ENCODE measurements around the gene STK39.

STK39 gene

DNA sequence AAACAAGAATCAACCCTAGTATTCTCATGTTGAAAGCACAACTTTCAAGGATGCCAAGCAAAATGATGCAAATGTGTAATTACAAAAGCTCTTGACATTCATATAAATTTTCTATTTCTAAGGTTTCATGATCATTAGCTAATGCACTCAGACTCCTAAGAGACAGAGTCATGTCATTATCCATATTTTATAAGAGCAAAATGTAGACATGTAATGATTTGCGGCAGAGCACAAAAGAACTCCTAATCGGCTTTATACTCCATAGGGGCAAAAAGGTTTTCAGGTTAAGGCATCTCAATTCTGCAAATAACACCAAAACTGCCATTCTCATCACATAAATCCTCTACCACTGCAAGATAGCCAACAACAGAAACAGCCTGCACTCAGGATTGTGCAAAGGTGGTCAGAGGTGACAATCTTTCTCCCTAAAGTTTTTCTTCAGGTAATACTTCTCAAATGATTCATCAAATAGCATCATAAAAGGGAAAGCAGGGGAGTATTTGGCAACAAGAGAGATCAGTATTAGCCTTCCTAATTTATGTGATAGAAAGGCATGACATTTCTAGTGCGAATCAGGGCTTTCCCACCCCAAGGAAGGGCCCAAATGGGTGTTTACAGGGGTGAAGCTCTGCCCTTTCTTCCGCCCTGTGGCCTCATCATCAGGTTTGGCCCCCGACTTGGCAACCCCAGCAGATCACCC is 64.7 kb downstream of the STK39 start:
- no peak for DNase-seq

DNA sequence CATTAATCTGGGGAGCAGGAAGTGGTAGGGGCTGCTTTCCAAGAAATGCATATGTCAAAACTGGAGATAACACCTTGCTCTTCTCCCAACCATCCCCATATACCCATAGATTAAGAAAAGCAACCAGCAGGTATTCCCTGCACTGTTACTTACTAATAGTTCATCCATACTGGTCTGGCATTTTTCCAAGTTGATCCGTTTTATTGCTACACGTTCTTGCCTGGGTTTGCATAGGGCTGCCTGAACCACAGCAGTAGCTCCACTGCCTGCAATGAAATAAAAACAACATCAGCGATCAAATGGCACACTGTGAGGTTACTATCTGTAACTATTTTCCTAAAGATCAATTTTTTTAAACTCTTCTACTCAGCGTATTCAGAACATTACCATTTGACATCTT is 65.6 kb downstream of the STK39 start:
- no peak for DNase-seq

DNA sequence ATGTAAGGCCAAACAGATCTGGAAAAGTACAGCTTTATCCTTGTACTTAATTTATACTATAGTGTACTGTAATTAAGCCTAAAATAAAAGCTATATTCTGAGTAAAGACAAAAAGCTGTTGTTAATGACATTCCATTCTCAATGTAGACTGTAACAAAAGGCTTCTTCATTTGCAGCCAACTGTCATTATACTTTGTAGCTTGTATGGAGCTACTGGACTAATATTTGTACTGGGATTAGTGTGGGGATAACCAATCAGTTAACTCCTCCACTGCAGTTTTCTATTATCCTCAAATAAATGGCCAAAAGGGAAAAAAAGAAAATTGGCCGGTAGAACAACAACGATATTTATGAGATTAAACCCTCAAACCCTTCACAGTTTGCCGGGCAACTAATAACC is 66.5 kb downstream of the STK39 start:
- DNase-seq = no peak

DNA sequence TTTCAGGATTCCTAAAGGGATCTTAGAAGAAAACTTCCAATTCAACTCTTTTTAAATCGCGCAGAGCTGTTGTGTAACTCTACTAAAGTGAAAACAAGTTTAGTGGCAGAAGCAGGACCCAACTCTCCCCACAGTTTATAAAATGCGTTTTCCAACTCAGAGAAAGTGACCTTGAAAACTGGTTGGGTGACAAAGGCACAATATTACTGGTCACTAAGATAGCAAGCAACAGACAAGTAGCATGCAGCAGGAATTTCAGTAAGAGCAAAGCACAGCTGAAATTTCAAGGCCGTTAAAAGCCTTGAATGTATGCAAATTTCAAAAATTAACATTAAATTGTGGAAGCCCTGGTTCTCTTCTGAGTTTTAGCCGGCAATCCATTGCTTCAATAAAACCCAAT is 66.9 kb downstream of the STK39 start:
- no peak for DNase-seq

DNA sequence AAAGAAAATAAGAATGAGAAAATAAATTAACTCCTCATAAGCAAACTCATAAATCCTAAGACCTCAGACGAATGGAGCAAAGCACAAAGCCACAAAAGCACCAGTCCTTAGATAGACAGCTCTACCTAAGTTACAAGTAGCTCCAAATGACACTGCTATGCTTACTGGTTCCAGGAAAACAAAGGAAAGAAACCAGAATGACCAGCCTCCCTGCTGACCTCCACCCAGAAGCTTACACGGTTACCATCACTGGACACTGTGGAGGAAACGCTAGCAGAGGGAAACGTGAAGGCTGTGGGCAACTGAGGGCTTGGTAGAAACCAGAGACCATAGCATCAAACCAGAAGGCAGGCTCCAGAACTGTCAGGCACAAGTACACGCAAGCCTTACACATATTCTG is 67.8 kb downstream of the STK39 start:
- DNase-seq = no peak

DNA sequence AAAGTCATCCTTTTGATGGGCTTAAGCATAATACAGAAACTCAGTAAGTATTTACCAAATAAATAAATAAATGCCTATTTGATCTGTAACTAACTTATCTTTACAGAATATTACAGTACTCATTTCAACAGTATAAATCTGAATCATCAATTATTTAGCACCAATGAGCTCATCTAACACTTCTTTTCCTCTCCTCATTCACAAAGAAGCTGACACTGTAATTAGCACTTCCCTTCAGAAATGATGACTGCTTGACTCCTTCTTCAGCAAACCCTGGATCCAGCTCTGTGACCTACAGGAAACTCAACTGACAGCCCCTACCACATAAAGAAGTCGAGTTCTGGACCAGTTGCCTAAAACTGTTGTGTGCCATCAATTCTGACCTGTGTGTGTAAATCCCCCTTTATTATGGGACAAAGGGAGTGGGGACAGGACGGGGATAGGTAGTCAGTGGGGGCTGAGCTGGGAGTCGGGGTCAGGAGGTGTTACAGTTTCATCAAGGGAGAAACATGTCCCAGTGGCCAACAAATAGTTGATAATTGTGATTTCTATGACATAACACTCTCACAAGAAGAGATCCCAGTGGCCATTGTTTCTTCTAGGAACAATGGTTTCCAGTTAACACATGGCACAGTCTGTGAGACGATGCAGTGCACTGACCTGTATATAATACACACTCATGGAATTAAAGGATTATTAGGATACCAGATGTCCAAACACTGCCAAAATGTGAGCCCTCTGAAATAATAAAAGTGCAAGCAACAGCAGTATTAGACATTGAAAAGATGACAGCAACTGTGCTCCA is 68.7 kb downstream of the STK39 start:
- DNase-seq = no peak

DNA sequence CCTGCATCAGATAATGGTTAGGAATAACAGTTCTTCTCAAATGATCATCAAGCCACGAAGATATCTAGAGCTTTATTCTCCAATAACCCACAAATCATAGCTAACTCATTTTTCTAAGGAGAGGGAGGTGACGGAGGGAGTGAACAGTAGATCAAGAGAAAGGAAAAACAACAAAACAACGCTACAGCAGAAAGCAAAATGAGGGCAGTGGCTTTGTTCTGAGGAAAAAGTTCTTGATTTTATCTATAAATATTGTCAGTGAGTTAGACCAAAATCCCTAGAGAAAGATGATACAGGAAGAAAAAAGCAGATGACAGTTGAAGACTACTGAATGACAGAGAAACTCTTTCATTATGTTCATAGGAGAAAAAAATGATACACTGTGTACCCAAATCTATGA is 71.0 kb downstream of the STK39 start:
- no peak for DNase-seq

DNA sequence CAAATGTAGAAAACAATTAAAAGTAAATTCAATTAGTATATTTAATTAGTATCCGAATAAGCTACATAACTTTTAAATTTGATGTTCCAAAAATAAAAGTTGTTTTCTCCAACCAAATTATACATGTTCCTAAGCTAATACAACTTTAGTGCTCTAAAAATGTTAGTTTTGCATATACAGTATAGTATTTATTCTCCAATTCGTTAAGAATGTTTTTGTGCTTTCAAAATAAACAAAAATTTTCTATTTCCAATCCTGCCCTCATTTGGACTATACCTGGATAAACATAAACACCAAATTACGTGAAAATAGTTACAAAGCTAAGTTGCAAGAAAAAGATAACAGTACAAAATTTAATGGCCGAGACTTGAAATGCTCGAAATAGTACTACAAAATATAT is 71.9 kb downstream of the STK39 start:
- no peak for DNase-seq

DNA sequence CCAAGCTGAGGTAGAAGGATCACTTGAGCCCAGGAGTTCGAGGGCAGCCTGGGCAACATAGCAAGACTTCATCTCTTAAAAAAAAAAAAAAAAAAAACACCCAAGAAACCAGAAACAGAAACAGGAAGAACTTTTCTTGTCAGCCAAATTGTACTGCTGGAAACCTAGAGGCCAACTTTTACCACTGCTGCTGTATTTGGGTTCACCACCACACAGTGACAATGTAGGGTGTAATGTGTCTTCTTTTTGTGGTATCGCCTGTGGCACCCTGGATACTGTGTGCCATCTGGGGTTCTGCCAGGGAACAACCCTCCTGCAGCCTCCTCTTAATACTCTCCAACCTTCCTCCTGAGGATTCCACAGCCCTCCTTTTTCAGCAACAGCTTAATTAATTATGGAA is 72.6 kb downstream of the STK39 start:
- no peak for DNase-seq

DNA sequence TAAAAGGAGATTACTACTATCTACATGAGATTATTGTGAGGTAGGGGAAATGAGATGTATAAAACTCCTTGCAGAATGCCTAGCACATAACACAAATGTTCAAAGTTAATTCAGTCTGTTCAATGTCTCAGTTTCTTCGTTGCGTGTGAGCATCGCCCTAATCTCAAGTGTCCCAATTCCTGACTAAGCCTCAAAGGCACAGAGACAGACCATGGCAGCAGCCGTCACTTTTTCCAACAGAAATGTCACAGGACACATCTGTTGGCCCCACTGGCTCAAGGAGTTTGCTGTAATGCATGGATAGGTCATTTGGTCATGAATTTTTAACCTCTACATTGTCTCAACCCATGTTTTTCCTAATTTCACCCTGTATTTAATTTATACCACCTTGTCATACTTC is 75.3 kb downstream of the STK39 start:
- no peak for DNase-seq

DNA sequence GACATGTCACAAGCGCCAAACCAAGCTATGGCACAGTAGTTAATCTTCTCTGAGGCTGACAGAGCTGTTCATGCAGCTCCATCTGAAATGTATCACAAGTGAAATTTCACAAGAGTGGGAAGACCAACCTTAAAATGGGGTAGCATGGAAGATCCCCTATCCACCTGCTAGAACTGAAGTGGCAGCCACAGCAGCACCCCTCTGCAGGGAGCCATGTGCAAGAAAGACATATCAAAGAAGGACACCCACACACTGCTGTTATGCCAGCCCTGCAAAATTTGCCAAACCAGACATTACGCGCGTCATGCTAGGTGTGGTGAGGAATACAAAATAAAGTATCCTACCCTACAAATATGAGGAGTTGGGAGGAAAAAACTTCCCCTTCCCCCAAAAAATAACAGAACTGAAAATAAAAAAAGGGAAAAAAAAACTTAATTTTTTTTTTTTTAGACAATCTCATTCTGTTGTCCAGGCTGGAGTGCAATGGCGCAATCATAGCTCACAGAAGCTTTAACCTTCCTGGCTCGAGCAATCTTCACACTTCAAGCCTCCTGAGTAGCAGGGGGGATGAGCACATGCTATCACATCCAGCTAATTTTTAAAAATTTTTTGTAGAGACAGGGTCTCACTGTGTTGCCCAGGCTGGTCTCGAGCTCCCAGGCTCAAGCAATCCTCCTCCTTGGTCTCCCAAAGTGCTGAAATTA is 76.2 kb downstream of the STK39 start:
- DNase-seq = no peak

DNA sequence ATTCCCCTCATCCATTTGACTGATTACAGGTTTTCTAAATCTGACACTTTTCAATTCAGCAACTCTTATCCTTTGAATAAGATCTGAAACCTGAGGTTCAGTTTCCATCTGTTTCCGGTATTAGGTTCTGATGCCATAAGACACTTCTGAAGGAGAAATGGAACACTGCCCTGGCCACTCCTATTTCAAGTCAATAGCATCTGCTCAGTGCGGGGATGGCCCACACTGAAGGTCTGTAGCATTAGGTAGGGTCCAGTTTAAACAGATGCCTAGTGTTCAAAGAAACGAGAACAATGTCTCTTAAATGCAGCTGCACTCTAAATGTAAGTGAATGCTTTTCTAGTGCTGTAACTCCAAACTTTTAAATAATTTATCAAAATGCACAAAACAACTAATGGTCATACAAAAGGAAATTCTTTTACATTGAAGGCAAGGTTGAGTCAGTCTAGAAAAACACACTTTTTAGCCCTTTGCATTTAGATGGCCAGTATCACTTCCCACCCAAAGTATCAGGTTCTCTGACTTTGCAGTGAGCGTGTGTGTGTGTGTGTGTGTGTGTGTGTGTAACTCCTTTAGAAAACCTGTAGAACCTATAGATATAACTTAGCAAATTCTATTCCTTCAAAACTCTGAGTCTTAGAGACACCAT is 78.2 kb downstream of the STK39 start:
- no peak for DNase-seq

DNA sequence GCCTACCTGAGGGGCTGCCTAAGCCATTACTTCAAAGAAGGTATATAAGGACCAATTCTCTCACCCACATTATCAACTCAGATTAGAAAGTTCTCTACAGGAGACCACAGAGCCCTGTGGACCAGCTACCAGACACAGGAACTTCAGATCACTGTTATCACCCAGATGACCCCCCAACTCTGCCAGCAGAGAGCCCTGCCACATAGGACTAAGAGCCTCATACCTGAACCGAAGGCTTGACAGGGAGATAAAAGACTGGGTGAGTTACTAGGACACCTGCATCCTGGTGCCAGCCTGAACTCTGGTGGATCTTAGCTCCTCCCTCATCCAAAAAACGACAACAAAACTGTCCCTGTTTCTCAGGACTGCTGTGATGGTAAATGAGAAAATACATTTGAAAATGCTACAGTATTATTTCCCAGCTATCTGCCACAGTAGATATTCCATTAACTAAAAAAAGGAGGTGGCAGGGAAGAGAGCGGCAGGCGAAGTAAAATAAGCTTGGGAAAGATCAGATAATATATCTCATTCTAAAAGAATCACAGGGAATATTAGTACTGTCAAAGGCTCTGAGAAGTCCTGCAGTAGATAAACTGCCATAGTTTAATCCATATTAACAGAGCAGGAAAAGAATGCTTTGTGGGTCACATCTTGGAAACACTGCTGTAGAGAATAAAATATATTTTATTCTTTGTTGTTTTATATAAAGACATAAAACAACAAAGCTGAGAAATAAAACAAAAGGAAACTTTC is 79.7 kb downstream of the STK39 start:
- DNase-seq = no peak

DNA sequence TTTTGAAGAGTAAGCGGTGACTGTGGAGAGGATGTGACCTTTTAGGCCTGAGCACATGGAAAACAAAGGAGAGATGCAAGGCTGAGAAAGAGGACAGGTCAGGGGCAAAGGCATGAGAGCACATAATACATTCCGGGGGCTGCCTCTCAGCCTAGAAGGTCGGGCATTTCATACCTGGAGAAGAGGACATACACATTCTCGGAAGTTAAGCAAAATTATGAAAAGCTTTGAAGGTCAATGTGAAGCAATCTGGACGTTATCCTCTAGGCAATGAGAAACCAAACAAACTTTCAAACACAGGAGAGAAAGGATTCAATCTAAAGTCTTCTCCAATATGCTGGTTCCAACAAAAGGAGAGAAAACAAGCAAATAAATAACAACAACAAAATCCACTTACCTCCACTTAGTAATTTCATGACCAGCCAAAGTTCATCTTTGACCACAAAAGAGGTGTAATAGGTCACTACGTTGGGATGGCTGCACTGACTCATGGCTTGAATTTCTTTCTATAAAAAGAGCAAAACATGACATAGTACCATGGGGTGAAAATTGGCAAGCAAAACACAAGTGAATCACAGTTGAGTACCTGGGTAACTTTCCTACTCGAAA is 80.4 kb downstream of the STK39 start:
- no peak for DNase-seq

DNA sequence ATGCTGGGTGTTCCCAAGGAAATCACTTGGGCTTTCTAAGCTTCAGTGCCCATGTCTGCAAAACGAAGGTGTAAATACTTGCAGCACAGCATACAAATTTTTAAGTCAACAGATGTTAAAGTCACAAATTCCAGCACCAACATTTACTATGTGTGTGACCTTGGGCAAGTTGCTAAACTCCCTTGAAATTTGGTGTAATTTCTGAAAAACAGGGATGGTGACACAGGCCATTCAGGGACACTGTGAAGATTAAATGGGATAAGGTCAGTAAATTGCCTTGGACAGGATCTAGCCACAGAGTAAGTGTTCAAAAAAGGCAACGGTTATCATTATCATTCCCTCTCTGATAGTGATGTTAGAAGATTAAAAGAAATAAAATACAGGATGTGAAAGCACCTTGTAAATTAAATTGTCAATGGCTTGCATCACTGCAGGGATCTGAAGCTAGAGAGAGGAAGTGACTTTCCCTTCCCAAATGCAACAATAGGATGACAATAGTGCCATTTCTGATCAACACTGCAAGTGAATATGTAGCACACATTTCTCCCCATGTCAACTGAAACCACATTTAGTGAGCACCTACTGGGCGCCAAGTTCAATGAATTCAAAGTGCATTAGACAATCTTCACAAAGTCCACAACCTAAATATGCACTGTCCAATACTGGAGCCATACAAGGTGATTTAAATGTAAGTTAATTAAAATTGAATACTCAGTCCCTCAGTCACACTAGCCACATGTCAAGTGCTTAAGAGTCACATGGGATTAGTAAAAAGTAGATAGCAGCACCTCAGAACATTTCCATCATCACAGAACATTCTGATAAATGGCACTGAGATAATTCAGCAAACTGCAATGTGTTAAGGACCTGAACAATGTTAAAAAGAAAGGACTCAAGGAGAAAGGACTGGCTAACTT is 81.2 kb downstream of the STK39 start:
- DNase-seq = no peak

DNA sequence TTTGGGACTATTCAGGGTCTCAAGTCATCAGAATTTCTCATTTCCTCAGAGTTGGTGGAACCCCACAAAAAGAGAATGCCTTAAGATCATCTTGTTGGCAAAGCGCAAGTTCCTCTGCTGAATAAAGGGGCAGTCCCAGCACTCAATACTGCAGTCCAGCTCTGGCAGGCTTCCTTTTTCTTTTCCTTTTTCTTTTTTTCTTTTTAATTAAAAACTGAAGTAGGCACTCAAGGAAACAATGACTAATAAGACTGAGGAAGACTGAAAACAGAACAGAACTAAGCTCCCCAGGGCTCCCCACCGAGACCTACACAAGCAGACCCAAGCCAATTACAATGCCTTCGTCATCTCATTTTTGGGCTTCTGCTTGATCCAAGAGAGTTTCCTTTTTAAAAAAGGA is 82.0 kb downstream of the STK39 start:
- DNase-seq = no peak

DNA sequence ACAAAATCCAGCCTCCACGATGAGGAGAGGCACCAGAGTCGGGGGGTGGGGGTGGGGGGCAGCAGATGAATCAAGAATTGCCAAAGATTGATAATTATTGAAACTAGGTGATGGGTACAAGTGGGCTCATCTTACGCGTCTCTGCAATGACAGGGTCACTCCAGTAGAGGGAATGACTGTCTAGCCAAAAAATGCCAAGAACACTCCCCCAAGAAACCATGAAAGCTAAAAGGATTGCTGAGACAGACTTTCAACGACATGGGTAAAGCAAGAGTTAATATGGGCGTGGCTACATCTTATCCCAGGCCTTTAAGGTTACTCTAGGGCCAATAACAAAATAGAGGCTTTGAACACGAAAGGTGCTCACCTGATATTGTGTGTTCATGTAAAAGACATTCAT is 86.5 kb downstream of the STK39 start:
- DNase-seq = no peak

DNA sequence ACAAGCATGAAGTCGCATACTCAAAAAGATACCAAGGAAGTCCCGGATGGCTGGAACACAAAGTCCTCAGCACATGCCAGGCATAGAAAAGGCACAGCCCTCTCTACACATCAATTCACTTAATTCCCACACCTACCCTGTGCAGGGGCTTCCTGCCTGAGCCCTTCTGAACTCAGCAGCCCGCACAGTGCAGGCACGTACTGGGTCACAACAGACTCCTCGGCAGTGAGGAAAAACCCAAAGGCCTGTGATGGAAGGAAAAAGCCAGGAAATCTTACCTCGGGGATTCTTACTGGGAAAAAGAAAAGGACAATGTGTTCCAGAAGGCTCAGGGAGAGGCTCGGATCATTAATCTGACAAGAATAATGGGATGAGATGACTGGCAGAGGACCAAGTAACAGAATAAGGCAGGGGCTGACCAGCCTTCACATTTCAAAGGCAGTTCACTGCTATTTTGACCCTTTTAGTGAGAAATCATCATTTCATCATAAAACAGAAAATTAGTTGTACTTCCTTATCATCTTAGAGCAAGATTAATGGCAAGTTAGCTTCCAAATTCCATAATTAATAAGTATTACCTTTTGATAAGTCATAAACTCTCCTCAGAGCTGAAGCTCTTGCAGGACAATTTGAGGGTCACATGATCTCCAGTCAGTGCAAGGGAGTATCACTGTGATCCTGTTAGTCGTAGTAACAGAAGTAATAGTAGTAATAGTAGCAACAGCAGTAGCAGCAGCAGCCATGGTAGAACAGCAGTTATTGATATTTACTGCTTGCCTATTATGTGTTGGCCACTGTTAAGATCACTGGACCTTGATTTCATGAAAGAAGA is 87.4 kb downstream of the STK39 start:
- DNase-seq = no peak

DNA sequence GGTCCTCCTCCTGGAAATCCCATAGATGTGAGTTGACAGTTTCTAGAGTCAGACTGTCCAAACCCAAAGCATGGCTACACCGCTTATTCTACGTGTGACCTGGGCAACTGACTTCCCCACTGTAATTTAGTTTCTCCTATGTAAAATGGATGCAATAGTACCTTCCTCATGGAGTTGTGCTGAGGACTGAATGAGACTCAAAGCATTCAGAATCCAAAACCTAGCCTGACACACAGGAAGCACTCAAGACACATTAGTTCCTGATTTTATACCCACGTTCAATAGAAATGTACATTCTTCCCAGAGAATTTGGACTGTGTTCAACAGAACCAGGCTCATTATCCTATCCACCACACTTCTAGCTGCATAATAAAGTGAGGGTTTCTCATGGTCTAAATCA is 88.8 kb downstream of the STK39 start:
- no peak for DNase-seq

DNA sequence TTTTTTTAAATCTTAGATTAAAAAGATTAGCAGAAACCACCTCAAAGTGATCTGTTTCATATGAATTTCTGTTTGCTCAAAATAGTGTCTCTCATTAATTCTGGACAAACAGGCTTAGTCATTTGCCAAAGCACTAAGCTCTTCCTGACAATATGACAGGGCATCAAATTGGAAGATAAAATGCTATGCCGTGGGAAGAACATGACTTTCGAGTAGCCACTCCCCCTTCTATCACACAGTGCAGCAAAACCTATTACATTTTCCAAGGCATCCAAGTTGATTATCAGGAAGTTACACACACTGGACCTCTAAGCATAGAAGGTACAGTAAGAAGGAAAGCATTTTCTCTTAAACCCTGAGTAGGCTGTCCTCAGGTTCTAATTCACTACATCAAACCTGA is 89.5 kb downstream of the STK39 start:
- no peak for DNase-seq

Measured in activated T-cell treated with anti-CD3 and anti-CD28 coated beads for 4 hours (primary cell).